ENCODE results near the gene DYNC1H1. TPM values are rescaled to one million over a fixed set of nuclear protein-coding genes. Genes with fewer than 3 reads are reported as not detected.

Gene DYNC1H1
- total and polyA plus RNA-seq, 2 of the 13 experiments (the other 11 are each of a cell fraction or from before 2014, with no cell fraction given), result 74.4 to 239 TPM

GRCh38 chr14:101932673-101933072 lies 31.7 kb upstream of the DYNC1H1 start:
- intact Hi-C loops (cut with micrococcal nuclease; ENCODE audit: unreplicated experiment), result no loop called here
- Histone ChIP-seq H3K9me3 (ENCODE audit: low read length) (no peaks in the 10 kb centered on the region), H3K4me3 (replicated peaks in 1 of 3; ENCODE audit: insufficient read depth in 1 of 3, low read depth in 2 of 3, low read length in 3 of 3) (no peak overlapping the region), H3K79me2 (ENCODE audit: insufficient read depth, low read length) (no peaks in the 10 kb centered on the region), H3K4me2 (ENCODE audit: low read depth, low read length) (peak overlapping the region; percentile 36), H2AFZ (ENCODE audit: low read length) (no peak overlapping the region), H3K36me3 (replicated peaks in 1 of 2; ENCODE audit: control insufficient read depth in 1 of 2, insufficient read depth in 2 of 2, low read length in 2 of 2) (no peaks in the 10 kb centered on the region), H3K27me3 (ENCODE audit: control insufficient read depth in 1 of 2, insufficient read depth in 2 of 2, low read length in 2 of 2) (no peaks in the 10 kb centered on the region), H3K9ac (ENCODE audit: insufficient read depth, low read depth, low read length) (peak overlapping the region; percentile 33; the same call in 1 of the 2 replicates), H3K27ac (ENCODE audit: extremely low read length, insufficient read depth, low read length) (no peak overlapping the region), H3K4me1 (ENCODE audit: insufficient read depth, low read length) (peaks cover 16% of the 10 kb centered on the region), H4K20me1 (ENCODE audit: insufficient read depth, low read length) (no peaks in the 10 kb centered on the region)
- BruUV-seq (replicated peaks), result no TSS peak
- 33% methylated on average over 7 of the region's 7 CpGs for WGBS (ENCODE audit: low lambda C conversion rate)
- ATAC-seq, result peak; percentile 44
- no peak for FAIRE-seq
- CTCF ChIA-PET (ENCODE audit: low intra/inter-chr PET ratio, low total read pairs), result no interaction called here
- DNase-seq (ENCODE audit: low spot score), result peak; percentile 31
- POLR2A ChIA-PET, result interaction anchor here (1.7 to 1.9 kb wide), 2 partner anchors 11 to 16 kb away, joined by 5 read pairs; no protein-coding TSS in a partner anchor
- in situ Hi-C loops (cut with HindIII; ENCODE audit: extremely low pct_ligation_motif_present, low pct_unique_long_range_greater_than_20kb), result no loop called here
- TF ChIP-seq GATAD2A (CRISPR knock-in tag; IDR thresholded peaks at IDR 0.05), result 0 out of 2 replicates have a peak, but pooled peaks have one; percentile 14
- no peak for TF ChIP-seq PRPF4 (IDR thresholded peaks at IDR 0.05; ENCODE audit: low read depth, low read length, poor library complexity, severe bottlenecking)
- no peak for TF ChIP-seq ETV6 (CRISPR knock-in tag; conservative IDR thresholded peaks at IDR 0.05)
- TF ChIP-seq SNAPC2 (CRISPR knock-in tag; IDR thresholded peaks at IDR 0.05), result no peak
- TF ChIP-seq TFE3 (CRISPR knock-in tag; IDR thresholded peaks at IDR 0.05), result peak; percentile 80; the same call in 1 of the 2 replicates
- peak; percentile 44; the same call in 1 of the 2 replicates for TF ChIP-seq RAD51 (IDR thresholded peaks at IDR 0.05; ENCODE audit: borderline replicate concordance)
- TF ChIP-seq SOX13 (IDR thresholded peaks at IDR 0.05), result no peak
- 0 out of 4 replicates have a peak, but pooled peaks of 1 of the 2 experiments have one; percentile 5 for TF ChIP-seq SOX13 (CRISPR knock-in tag; conservative IDR thresholded peaks at IDR 0.05 in 1 of 2, IDR thresholded peaks at IDR 0.05 in 1 of 2)
- TF ChIP-seq MNT (IDR thresholded peaks at IDR 0.05), result peak; percentile 44
- TF ChIP-seq MAX (IDR thresholded peaks at IDR 0.05), result peak; percentile 65
- TF ChIP-seq MZF1 (CRISPR knock-in tag; IDR thresholded peaks at IDR 0.05; ENCODE audit: borderline replicate concordance), result no peak
- no peak for TF ChIP-seq ZBTB10 (CRISPR knock-in tag; IDR thresholded peaks at IDR 0.05; ENCODE audit: borderline replicate concordance)
- no peak for TF ChIP-seq NR2F6 (IDR thresholded peaks at IDR 0.05)
- TF ChIP-seq NR2F6 (CRISPR knock-in tag; IDR thresholded peaks at IDR 0.05), result no peak; the same call in 1 of the 2 replicates
- TF ChIP-seq TOPORS (CRISPR knock-in tag; IDR thresholded peaks at IDR 0.05), result no peak
- TF ChIP-seq RARA (CRISPR knock-in tag; IDR thresholded peaks at IDR 0.05), result 0 out of 2 replicates have a peak, but pooled peaks have one; percentile 28
